Testis (tissue), 5 donors: ENCODE measurements around the gene CDCA8. TPM values are rescaled to one million over a fixed set of nuclear protein-coding genes. Genes with fewer than 3 reads are reported as not detected.

Source experiments
- DNase-seq: peaks from one replicate; pipeline ENCODE4 v3.0.0-alpha.2; 2019
- H3K27ac ChIP-seq, 2 donors: fragments of 200-600 bp; sonication (generic); one replicate each; pipeline ENCODE4 v1.5.1; 2019
- H3K27me3 ChIP-seq: fragments of 200-600 bp; sonication (generic); one replicate; pipeline ENCODE4 v1.5.1; 2019
- H3K36me3 ChIP-seq: fragments of 200-600 bp; sonication (generic); one replicate; pipeline ENCODE4 v1.5.1; 2017; ENCODE audit warnings: low read depth; ENCODE audit errors: missing control alignments
- H3K4me1 ChIP-seq: fragments of 200-600 bp; sonication (generic); one replicate; pipeline ENCODE4 v1.5.1; 2019
- H3K4me3 ChIP-seq, 2 donors: fragments of 200-600 bp; sonication (generic); one replicate each; pipeline ENCODE4 v1.5.1; 2017 to 2019
- H3K9me3 ChIP-seq: fragments of 200-600 bp; sonication (generic); one replicate; pipeline ENCODE4 v1.5.1; 2017
- CTCF ChIP-seq, 3 experiments: fragments of 450-650 bp in 2 of 3; fragments of 200-600 bp in 1 of 3; sonication (generic) in 1 of 3; IDR thresholded peaks; one replicate each; pipeline ENCODE4 v1.5.1; 2016 to 2019; ENCODE audit warnings: antibody characterized with exemption in 3 of 3, mild to moderate bottlenecking in 2 of 3, moderate library complexity in 1 of 3
- POLR2A ChIP-seq: fragments of 450-650 bp; IDR thresholded peaks from one replicate; pipeline ENCODE4 v1.6.1; 2017; ENCODE audit warnings: antibody characterized with exemption, mild to moderate bottlenecking, moderate library complexity
- WGBS, 2 donors: methylation state at CpG; one replicate each; pipeline ENCODE4 v1.1.5; 2018; 5-methylcytosine and 5-hydroxymethylcytosine counted together
- intact Hi-C: fragments of 100-400 bp; cut with DNase I; formaldehyde crosslinking; loops from one replicate; pipeline ENCODE4 v1.15.1; 2023; ENCODE audit warnings: low total_unique reads
- long read RNA-seq, 2 donors: transcript quantifications; one replicate each; lab custom pipeline, GENCODE V29; 2026
- polyA plus RNA-seq: library from polyadenylated mRNA; stranded (reverse); fragments of 350-450 nt; fragmentation: Illumina TruSeq; extraction: RNeasy Lipid Tissue Mini Kit (QIAGEN cat#74804); gene quantifications from one replicate; pipeline ENCODE4 v1.2.3, GENCODE V29; 2014; ENCODE audit warnings: low read depth, low replicate concordance; ENCODE audit not compliant: insufficient read depth
- total RNA-seq, 2 donors: library from RNA; depleted of rRNA; stranded (reverse); fragments of >200 nt; gene quantifications; one replicate each; pipeline ENCODE4 v1.2.3, GENCODE V29; 2016

Gene CDCA8
- total RNA-seq, result 10 to 100 TPM; 21.0 to 28.1 TPM
- polyA plus RNA-seq, result 52.4 TPM
- long read RNA-seq, donor 1, partial matches to known transcripts, result 0 of 5 reads
- long read RNA-seq, donor 1, other reads (novel, unspliced or antisense), result 0 of 5 reads
- long read RNA-seq, donor 2, partial matches to known transcripts, result 7 of 11 reads
- long read RNA-seq, donor 2, other reads (novel, unspliced or antisense), result 0 of 11 reads

- no peaks in the 10 kb centered on the region for H3K36me3 ChIP-seq
- intact Hi-C loops, result no loop called here
- H3K27ac ChIP-seq, result peak within 1 kb of the TSS; percentile 60 to 78
- peak within 1 kb of the TSS; percentile 84 to 86 for H3K4me3 ChIP-seq
- H3K4me1 ChIP-seq, result peaks cover 16% of the 10 kb centered on the region
- peak; percentile 99 for DNase-seq
- no peaks in the 10 kb centered on the region for H3K9me3 ChIP-seq
- H3K27me3 ChIP-seq, result no peaks in the 10 kb centered on the region
- TF ChIP-seq CTCF (IDR thresholded peaks at IDR 0.05), result peak in 2 of 3 experiments; percentile 56 to 70
- TF ChIP-seq POLR2A, result no peak
- 0% methylated on average over 4 to 54 of the region's 54 CpGs for WGBS, 2 donors
Measured at GRCh38 chr1:37692078-37692833, at the start of gene CDCA8. TSS of gene CDCA8 (plus strand) at chr1:37692516. CDS start at chr1:37692691, 175 bp downstream.

GRCh38 chr1:37647281-37647680 is 45.0 kb upstream of the CDCA8 start:
- no peaks in the 10 kb centered on the region for H3K9me3 ChIP-seq
- TF ChIP-seq CTCF (IDR thresholded peaks at IDR 0.05), result no peak
- TF ChIP-seq POLR2A, result no peak
- H3K27ac ChIP-seq, result no peak overlapping the region
- no peaks in the 10 kb centered on the region for H3K4me1 ChIP-seq
- H3K27me3 ChIP-seq, result no peaks in the 10 kb centered on the region
- WGBS, 2 donors, result 89 to 91% methylated on average over 7 of the region's 7 CpGs
- intact Hi-C loops, result no loop called here
- H3K36me3 ChIP-seq, result no peaks in the 10 kb centered on the region
- no peak for DNase-seq
- H3K4me3 ChIP-seq, result no peak overlapping the region

DNA sequence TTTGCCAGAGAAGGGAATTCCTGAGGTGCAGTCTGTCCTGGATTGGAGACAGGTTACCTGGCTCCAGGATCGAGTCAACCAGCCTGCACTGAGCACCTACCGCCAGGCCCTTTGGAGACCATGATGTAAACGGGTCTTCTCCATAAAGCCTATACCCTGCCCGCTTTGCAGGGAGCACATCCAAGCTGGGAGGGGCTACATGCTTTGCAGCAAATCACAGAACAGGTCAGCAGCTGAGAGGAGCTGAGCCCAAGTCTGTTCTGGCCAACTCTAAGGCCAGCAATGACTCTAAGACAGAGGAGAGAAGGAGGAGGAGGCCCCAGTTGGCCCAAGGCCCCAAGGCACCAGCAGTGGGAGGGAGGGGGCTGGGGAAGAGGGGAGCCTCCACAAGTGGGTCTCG is 42.1 kb upstream of the CDCA8 start:
- Histone ChIP-seq H3K36me3 (no peaks in the 10 kb centered on the region), H3K4me1 (no peaks in the 10 kb centered on the region), H3K27me3 (no peaks in the 10 kb centered on the region), H3K9me3 (no peaks in the 10 kb centered on the region), H3K4me3 (no peak overlapping the region), H3K27ac (no peak overlapping the region)
- WGBS, 2 donors, result 53 to 59% methylated on average over 5 of the region's 5 CpGs
- intact Hi-C loops, result no loop called here
- TF ChIP-seq CTCF (IDR thresholded peaks at IDR 0.05), result no peak
- no peak for DNase-seq

GRCh38 chr1:37650721-37651120 is 41.6 kb upstream of the CDCA8 start:
- Histone ChIP-seq H3K27me3 (no peaks in the 10 kb centered on the region), H3K4me1 (no peaks in the 10 kb centered on the region), H3K4me3 (no peak overlapping the region), H3K27ac (no peak overlapping the region), H3K36me3 (no peaks in the 10 kb centered on the region), H3K9me3 (no peaks in the 10 kb centered on the region)
- TF ChIP-seq POLR2A (no peak), CTCF (IDR thresholded peaks at IDR 0.05) (no peak)
- DNase-seq, result no peak
- intact Hi-C loops, result no loop called here
- WGBS, 2 donors, result 83 to 91% methylated on average over 4 to 5 of the region's 5 CpGs
